Fibroblast of the conjunctiva (primary cell): ENCODE measurements around the gene SYNJ2.

ENCODE experiments used
- DNase-seq: peaks from one replicate; pipeline ENCODE4 v3.0.0-alpha.2; 2010; ENCODE audit warnings: low read depth

SYNJ2 gene

GRCh38 chr6:158041788-158042187, 60.1 kb downstream of the SYNJ2 start:
- DNase-seq, result no peak

DNA sequence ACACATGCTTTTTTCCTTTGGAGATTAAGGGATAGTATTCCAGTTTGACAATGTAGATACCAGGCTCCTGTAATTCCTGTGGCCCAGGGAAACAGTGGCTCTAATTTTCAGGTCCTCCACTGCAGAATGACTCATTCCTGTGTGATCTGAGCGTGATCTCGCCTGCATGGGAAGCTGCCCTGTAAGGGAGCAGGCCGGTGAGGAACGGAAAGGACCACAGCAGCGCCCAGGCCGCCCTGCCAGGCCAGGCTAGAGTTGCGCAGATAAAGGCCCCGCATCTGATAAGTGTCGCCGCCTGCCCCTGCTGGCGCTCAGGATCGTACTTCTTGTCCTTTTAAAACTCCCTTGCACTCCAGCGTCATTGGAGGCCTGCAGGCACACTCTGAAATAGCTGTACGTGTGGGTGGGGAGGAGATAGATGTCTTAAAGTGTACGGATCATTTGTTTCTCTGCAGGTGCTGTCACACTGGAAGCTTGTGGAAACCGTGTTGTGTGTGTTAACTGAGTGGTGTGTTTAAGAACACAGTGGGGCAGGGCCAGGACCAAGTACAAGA, 60.7 kb downstream of the SYNJ2 start:
- no peak for DNase-seq

GRCh38 chr6:158043008-158043407, 61.3 kb downstream of the SYNJ2 start:
- DNase-seq, result no peak

- DNase-seq, result no peak
Observed at GRCh38 chr6:158043586-158044524, 62.2 kb downstream of the SYNJ2 start.

DNA sequence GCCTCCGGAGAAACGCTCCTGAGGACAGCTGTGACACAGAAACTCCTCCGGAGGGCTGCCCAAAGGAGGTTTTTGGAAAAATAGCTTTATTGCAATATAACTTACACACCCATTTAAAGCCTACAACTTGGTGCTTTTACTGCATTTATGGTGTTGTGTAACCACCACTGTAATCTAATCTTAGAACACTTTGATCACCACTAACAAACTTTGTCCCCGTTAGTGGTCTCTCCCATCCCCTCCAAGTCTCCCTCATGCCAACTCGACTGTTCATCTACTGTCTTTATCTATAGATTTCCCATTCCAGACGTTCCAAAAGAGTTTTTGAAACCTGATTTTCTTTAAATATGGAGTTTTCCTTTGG, 62.8 kb downstream of the SYNJ2 start:
- no peak for DNase-seq

- no peak for DNase-seq
Observed at GRCh38 chr6:158046201-158047126, 64.8 kb downstream of the SYNJ2 start.

- no peak for DNase-seq
Observed at GRCh38 chr6:158047127-158047518, 65.5 kb downstream of the SYNJ2 start.

DNA sequence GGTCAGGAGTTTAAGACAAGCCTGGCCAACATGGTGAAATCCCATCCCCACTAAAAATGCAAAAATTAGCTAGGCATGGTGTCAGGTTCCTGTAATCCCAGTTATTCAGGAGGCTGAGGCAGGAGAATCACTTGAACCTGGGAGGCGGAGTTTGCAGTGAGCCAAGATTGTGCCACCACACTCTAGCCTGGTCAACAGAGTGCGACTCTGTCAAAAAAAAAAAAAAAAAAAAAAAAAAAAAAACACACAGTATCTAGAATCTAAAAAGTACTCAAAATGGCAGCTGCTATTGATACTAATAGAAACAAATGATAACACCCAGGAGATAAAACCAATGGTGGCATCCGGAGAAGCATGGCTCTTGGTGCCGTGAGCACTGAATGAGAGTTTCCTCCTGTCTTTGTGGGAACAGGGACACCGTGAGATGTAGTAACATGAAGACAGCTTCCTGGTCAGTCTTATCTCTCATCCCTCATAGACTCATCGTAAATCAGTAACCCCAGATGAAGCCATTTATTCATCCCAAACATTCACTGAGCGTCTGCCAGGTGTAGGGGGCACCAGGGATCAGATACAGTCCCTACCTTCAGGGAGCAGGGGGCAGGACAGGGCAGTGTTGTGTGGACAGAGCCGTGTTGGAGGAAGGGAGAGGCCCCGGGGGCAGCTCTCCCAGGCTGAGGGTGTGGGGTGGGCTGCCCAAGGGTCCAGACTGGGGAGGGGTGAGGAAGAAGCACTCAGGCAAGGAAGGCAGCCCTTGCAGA, 66.1 kb downstream of the SYNJ2 start:
- no peak for DNase-seq

DNA sequence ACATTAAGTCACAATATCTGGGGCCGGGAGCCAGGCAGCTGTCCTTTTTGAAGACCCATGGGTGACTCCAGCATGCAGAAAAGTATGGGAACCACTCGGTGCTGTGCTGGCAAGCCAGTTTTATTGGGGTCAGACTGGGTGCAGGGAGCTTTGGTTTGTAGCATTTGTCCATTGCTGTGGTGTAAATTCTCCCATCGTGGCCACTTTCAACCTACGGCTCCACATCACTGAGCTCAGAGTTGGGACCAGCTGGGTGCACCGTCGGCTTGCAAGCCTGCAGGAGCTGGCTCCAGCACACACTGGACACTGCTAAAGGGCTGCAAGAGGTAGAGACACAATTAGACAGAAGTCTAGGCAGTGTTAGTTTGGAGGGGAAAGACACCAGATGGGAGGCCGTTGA, 66.9 kb downstream of the SYNJ2 start:
- no peak for DNase-seq

- DNase-seq, result no peak
Observed at GRCh38 chr6:158049055-158050028, 67.7 kb downstream of the SYNJ2 start.

DNA sequence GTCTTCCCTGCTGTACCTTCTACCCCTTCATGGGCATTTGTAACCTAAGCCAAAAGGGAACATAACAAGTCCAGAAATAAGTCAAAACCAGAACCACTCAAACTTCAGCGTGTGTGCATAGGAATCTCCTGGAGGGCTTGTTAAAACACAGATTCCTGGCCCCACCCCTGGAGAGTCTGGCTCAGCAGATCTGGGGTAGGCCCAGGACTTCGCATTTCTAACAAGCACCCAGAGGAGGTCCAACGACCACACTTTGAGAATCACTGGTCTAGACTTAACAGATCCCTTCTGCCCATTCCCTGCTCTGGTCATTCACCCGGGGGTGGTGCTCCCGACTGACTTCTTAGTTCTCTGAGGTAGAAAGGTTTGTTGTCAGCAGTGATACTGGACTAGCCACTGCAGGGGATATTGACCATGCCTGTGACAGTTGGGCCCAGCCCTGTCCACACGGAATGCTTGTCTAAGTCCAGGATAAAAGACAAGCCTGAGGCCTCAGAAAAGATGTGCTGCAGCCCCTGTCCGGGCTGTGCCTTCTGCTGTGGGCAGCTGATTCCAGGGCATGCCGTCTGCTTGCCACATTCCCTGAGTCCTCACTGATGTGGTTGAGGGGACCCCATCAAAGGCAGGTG, 68.6 kb downstream of the SYNJ2 start:
- DNase-seq, result no peak

GRCh38 chr6:158050955-158051354, 69.3 kb downstream of the SYNJ2 start:
- no peak for DNase-seq

GRCh38 chr6:158051968-158052367, 70.3 kb downstream of the SYNJ2 start:
- no peak for DNase-seq

- no peak for DNase-seq
Observed at GRCh38 chr6:158053377-158054313, 72.0 kb downstream of the SYNJ2 start.

DNA sequence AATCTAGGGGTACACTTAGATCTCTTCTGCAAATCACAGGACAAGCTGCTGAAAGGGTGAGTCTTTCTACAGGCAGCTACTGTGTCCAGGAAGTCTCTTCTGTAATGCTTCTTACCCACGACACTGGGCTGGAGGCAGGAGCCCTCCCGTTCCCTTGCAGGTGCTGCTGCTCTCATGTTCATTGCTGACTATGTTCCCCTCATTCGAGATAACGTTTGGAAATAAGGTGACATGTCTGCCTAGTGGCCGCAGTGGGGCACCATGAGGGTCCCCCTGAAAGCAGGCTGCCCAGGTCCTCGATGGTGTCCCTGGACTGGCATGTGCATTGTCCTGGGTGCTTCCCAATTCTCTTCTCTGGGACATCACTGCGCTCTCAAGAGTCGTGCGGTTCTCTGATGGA, 74.7 kb downstream of the SYNJ2 start:
- DNase-seq, result no peak

- DNase-seq, result no peak
Observed at GRCh38 chr6:158056804-158057203, 75.1 kb downstream of the SYNJ2 start.

DNA sequence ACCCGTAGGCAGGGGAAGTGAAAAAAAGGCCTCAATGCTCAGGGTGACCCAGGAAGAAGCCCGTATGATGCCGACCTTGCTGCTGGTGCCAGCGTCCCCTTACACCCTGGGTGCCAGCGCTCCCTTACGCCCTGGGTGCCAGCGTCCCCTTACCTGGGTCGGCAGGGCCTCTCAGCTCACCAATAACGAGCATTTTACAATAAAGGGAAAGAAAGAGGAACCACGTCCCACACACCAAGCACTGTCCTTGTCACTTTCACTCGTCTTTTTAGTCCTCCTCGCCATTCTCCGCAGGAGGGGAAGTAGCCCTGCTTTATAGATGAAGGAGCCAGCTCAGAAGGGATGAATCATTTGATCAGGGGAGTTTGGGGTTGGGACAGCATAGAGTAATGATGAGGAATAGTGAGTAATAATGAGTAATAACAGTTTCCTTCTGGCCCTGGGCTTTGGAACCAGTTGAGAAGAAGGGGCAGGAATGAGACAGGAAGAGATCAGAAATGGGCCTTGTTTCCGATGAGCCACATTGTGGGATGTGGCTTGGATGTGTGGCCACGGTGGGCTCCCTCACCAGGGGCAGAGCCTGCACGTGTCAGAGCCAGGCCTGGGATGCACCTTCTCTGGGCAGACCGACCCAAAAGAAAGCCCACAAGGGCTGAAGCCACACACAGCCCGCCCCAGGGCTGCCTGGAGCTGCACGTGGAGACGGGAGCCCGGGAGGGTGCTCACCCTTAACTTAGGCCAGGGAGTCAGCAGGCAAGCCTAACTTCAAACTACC, 75.7 kb downstream of the SYNJ2 start:
- DNase-seq, result peak; percentile 79

- DNase-seq, result peak; percentile 54
Observed at GRCh38 chr6:158058171-158058651, 76.5 kb downstream of the SYNJ2 start.
